ENCODE results near the gene PLSCR2. TPM values are rescaled to one million over a fixed set of nuclear protein-coding genes. Genes with fewer than 3 reads are reported as not detected.

PLSCR2 gene
- total RNA-seq, 1 donor from 2014 or later: not detected

DNA sequence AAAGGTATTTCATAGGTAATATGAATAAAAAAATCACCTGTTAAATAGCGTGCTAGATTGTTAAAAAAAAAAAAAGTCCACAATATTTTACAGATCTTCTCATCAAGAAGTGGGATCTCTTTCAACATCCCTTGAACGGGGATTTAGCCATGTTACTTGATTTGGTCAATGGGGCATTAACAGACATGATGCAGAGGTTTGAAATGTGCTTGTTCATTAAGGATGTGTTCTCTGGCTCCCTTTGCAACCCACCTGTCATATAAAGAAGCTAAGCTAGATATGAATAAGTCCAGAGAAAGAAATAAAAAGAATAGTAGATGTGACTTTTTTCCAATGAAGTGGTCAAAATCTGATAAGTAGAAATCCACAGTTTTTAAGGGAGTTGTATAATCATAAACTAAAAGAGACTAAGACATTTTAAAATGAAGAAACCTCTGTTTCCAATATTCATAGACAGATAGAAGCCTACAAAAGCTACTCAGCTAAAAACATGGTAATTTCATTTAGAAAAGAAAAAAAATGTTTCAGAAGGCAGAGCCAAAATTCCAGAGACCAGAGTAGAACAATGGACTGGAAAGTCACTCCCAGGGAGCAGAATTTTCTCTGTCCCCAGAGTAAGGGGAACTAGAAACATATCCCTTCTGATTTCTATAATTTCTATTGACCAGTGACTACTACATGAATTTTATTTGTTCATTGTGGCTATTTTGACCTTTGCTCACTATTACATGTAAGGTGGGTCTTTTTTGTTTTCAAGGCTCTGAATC is 79.2 kb downstream of the PLSCR2 start:
- no peaks in the 10 kb centered on the region for H3K4me1 Mint-ChIP-seq (ENCODE audit: low read depth)
- no peak overlapping the region for H3K27ac Mint-ChIP-seq
- H3K9me3 Mint-ChIP-seq: no peaks in the 10 kb centered on the region
- no peaks in the 10 kb centered on the region for H3K36me3 Mint-ChIP-seq (ENCODE audit: low read depth)
- H3K4me3 Mint-ChIP-seq (ENCODE audit: low read depth): no peak overlapping the region
- peaks cover 5% of the 10 kb centered on the region for H3K27me3 Mint-ChIP-seq (ENCODE audit: low read depth)
- intact Hi-C loops (cut with micrococcal nuclease): no loop called here
- DNase-seq (ENCODE audit: low spot score): no peak

DNA sequence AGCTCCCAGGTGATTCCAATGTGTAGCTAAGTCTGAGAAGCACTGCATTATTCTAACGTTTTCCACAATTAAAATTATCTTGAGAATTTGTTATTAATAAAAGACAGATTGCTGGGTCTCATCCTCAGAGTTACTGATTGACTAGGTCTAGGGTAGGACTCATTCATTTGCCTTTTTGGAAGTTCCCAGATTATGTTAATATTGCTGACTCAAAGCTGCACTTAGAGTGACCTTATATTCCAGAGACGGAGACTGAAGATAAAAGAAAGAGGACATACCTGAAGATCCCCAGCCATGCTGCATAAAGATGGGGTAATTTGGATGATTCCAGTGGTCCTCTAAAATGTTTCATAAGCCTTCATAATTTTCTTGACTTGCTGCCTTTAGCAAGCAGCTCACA is 81.8 kb downstream of the PLSCR2 start:
- no peak for DNase-seq (ENCODE audit: low spot score)
- Mint-ChIP-seq H3K4me3 (ENCODE audit: low read depth) (no peak overlapping the region), H3K4me1 (ENCODE audit: low read depth) (no peaks in the 10 kb centered on the region), H3K9me3 (no peaks in the 10 kb centered on the region), H3K27ac (no peak overlapping the region), H3K27me3 (ENCODE audit: low read depth) (peaks cover 5% of the 10 kb centered on the region), H3K36me3 (ENCODE audit: low read depth) (no peaks in the 10 kb centered on the region)
- intact Hi-C loops (cut with micrococcal nuclease): no loop called here

GRCh38 chr3:146386936-146387335 is 82.4 kb downstream of the PLSCR2 start:
- H3K4me1 Mint-ChIP-seq (ENCODE audit: low read depth): no peaks in the 10 kb centered on the region
- H3K27ac Mint-ChIP-seq: no peak overlapping the region
- H3K9me3 Mint-ChIP-seq: no peaks in the 10 kb centered on the region
- no peaks in the 10 kb centered on the region for H3K36me3 Mint-ChIP-seq (ENCODE audit: low read depth)
- no peak for DNase-seq (ENCODE audit: low spot score)
- peaks cover 5% of the 10 kb centered on the region for H3K27me3 Mint-ChIP-seq (ENCODE audit: low read depth)
- intact Hi-C loops (cut with micrococcal nuclease): no loop called here
- no peak overlapping the region for H3K4me3 Mint-ChIP-seq (ENCODE audit: low read depth)

- no peaks in the 10 kb centered on the region for H3K36me3 Mint-ChIP-seq (ENCODE audit: low read depth)
- H3K4me3 Mint-ChIP-seq (ENCODE audit: low read depth): no peak overlapping the region
- no peak overlapping the region for H3K27ac Mint-ChIP-seq
- intact Hi-C loops (cut with micrococcal nuclease): no loop called here
- DNase-seq (ENCODE audit: low spot score): no peak
- no peaks in the 10 kb centered on the region for H3K9me3 Mint-ChIP-seq
- no peaks in the 10 kb centered on the region for H3K4me1 Mint-ChIP-seq (ENCODE audit: low read depth)
- no peaks in the 10 kb centered on the region for H3K27me3 Mint-ChIP-seq (ENCODE audit: low read depth)
These were observed 84.6 kb downstream of the PLSCR2 start for GRCh38 chr3:146384786-146385185.

Other genes starting within 250 kb of the PLSCR2 start
- not detected in 2 replicates for gene PLSCR4, start 218.5 kb downstream of the PLSCR2 start, total RNA-seq
- gene PLSCR1, start 75.0 kb upstream of the PLSCR2 start, total RNA-seq: 54.0 and 65.1 TPM in 2 replicates
- gene PLSCR5, start 135.8 kb upstream of the PLSCR2 start, total RNA-seq: not detected in 2 replicates

All from activated T-helper 2 cell treated with anti-CD3 and anti-CD28 coated beads, Interferon-gamma antibody, Interleukin-2, Interleukin-4, amounts not matched to agents 10 μg/mL and 5 μg/mL and 100 μg/mL, durations not matched to agents 14 hours and 24 hours and 36 hours (primary cell).